B cell (primary cell): ENCODE measurements around the gene AKIRIN1. TPM values are rescaled to one million over a fixed set of nuclear protein-coding genes. Genes with fewer than 3 reads are reported as not detected.
"Not testable (repeated sequence)": the region's sequence is repeated elsewhere in the genome, so short reads cannot be mapped to it uniquely, and the experiment has no call there.

Source experiments
- ATAC-seq: fragments of 200-7000 bp; cut with Tn5 transposase; one replicate; pipeline ENCODE4 v1.10.0; 2021; ENCODE audit warnings: low read depth, mild to moderate bottlenecking, moderate number of reproducible peaks, moderate library complexity
- CTCF ChIA-PET: fragments of 350-600 bp; sonication (Branson Sonifier 250); formaldehyde crosslinking; loops from one replicate; lab custom pipeline; 2021; ENCODE audit warnings: antibody characterized with exemption, inconsistent platforms; lab: Charles Lee
- POLR2A ChIA-PET: fragments of 350-600 bp; sonication (Branson Sonifier 250); formaldehyde crosslinking; loops from one replicate; lab custom pipeline; 2021; ENCODE audit warnings: antibody characterized with exemption; lab: Charles Lee
- DNase-seq: peaks from one replicate; pipeline ENCODE4 v3.0.0; 2013
- H2AFZ ChIP-seq: 2 replicates; pipeline ENCODE4 v1.6.1; 2012; ENCODE audit warnings: mild to moderate bottlenecking, low read depth, low read length; ENCODE audit not compliant: insufficient read depth, poor library complexity, severe bottlenecking
- H3K27ac ChIP-seq, 2 donors: 1 replicate in 1 of 2; 2 replicates in 1 of 2; pipeline ENCODE4 v1.5.1; 2012 to 2013; ENCODE audit warnings: low read length in 2 of 2, mild to moderate bottlenecking in 2 of 2, moderate library complexity in 1 of 2
- H3K27me3 ChIP-seq, 4 experiments: fragments of 200-600 bp in 1 of 4; sonication (generic) in 1 of 4; replicated peaks in 1 of 4; 1 replicate in 2 of 4; 2 replicates in 2 of 4; pipeline versions ENCODE4 v1.6.1 to v1.7.0; 2013 to 2016; ENCODE audit warnings: low read length in 3 of 4, mild to moderate bottlenecking in 2 of 4, mixed read lengths in 1 of 4, moderate library complexity in 1 of 4; ENCODE audit not compliant: insufficient read depth in 4 of 4, control insufficient read depth in 3 of 4; ENCODE audit errors: control extremely low read depth in 1 of 4
- H3K36me3 ChIP-seq, 2 experiments: replicated peaks in 1 of 2; 1 replicate in 1 of 2; 2 replicates in 1 of 2; pipeline versions ENCODE4 v1.6.1 to v1.7.1; 2013; ENCODE audit warnings: low read length in 1 of 2; ENCODE audit not compliant: insufficient read depth in 2 of 2, control insufficient read depth in 1 of 2; ENCODE audit errors: control extremely low read depth in 1 of 2, extremely low read depth in 1 of 2
- H3K4me1 ChIP-seq, 2 donors: fragments of 200-600 bp in 1 of 2; sonication (generic) in 1 of 2; 1 replicate in 1 of 2; 2 replicates in 1 of 2; pipeline versions ENCODE4 v1.5.1 to v1.6.1; 2013 to 2017; ENCODE audit warnings: low read length in 2 of 2; ENCODE audit not compliant: control insufficient read depth in 2 of 2, insufficient read depth in 2 of 2
- H3K4me2 ChIP-seq: replicated peaks from 2 replicates; pipeline ENCODE3; 2012; ENCODE audit warnings: mild to moderate bottlenecking, low read depth, low read length; ENCODE audit not compliant: poor library complexity, severe bottlenecking
- H3K4me3 ChIP-seq, 5 experiments: fragments of 200-600 bp in 1 of 5; sonication (generic) in 1 of 5; 1 replicate in 3 of 5; 2 replicates in 2 of 5; pipeline versions ENCODE4 v1.5.1 to v1.7.0; 2011 to 2016; ENCODE audit warnings: low read length in 4 of 5, mild to moderate bottlenecking in 4 of 5, low read depth in 2 of 5, control low read depth in 1 of 5, moderate library complexity in 1 of 5; ENCODE audit not compliant: insufficient read depth in 1 of 5; ENCODE audit errors: control extremely low read depth in 1 of 5, extremely low read depth in 1 of 5
- H3K79me2 ChIP-seq: fragments of 200-600 bp; sonication (generic); one replicate; pipeline ENCODE4 v1.6.0; 2016; ENCODE audit warnings: low read length; ENCODE audit not compliant: control insufficient read depth, insufficient read depth
- H3K9ac ChIP-seq: fragments of 200-600 bp; sonication (generic); 2 replicates; pipeline ENCODE4 v1.6.1; 2017; ENCODE audit warnings: mild to moderate bottlenecking, low read length, moderate library complexity
- H3K9me3 ChIP-seq, 3 donors: one replicate each; pipeline versions ENCODE4 v1.6.1 to v1.7.1; 2013; ENCODE audit warnings: low read length in 2 of 3; ENCODE audit not compliant: control insufficient read depth in 2 of 3, insufficient read depth in 1 of 3; ENCODE audit errors: control extremely low read depth in 1 of 3
- H4K20me1 ChIP-seq: 2 replicates; pipeline ENCODE4 v1.6.0; 2012; ENCODE audit warnings: mild to moderate bottlenecking, low read length; ENCODE audit not compliant: insufficient read depth, control insufficient read depth, poor library complexity, severe bottlenecking
- H3K27ac Mint-ChIP-seq: one replicate; pipeline ENCODE4 v1.8.0; 2021; ENCODE audit warnings: mixed read lengths
- H3K27me3 Mint-ChIP-seq: one replicate; pipeline ENCODE4 v1.8.0; 2021; ENCODE audit warnings: mixed read lengths
- H3K4me1 Mint-ChIP-seq: one replicate; pipeline ENCODE4 v1.8.0; 2021; ENCODE audit warnings: mixed read lengths
- H3K4me3 Mint-ChIP-seq: one replicate; pipeline ENCODE4 v1.8.0; 2021; ENCODE audit warnings: mixed read lengths
- H3K9me3 Mint-ChIP-seq: one replicate; pipeline ENCODE4 v1.8.0; 2022; ENCODE audit warnings: mixed read lengths; ENCODE audit not compliant: insufficient read depth
- CTCF ChIP-seq: fragments of 200-600 bp; IDR thresholded peaks from one replicate; pipeline ENCODE4 v1.8.0; 2022; ENCODE audit warnings: antibody characterized with exemption, mild to moderate bottlenecking
- WGBS: methylation state at CpG from one replicate; pipeline ENCODE4 v1.1.5; 2013; ENCODE audit warnings: missing lambda C conversion rate; ENCODE audit not compliant: insufficient coverage; 5-methylcytosine and 5-hydroxymethylcytosine counted together
- intact Hi-C: fragments of 100-400 bp; cut with micrococcal nuclease; formaldehyde crosslinking; loops from one replicate; pipeline ENCODE4 v1.10.0; 2022
- polyA plus RNA-seq: library from polyadenylated mRNA; depleted of rRNA; stranded (reverse); fragments of >200 nt; gene quantifications from 2 replicates; pipeline ENCODE4 v1.2.3, GENCODE V29; 2012
- total RNA-seq, 2 donors: library from RNA; stranded (reverse); fragments of 120-200 nt in 1 of 2; gene quantifications; 1 replicate in 1 of 2; 2 replicates in 1 of 2; pipeline versions ENCODE4 v1.2.3 to v1.2.4, GENCODE V29; 2013 to 2022

The AKIRIN1 gene
- total and polyA plus RNA-seq, 2 donors (not counting 1 experiment from before 2014, with no cell fraction given): 36.5 to 59.7 TPM

DNA sequence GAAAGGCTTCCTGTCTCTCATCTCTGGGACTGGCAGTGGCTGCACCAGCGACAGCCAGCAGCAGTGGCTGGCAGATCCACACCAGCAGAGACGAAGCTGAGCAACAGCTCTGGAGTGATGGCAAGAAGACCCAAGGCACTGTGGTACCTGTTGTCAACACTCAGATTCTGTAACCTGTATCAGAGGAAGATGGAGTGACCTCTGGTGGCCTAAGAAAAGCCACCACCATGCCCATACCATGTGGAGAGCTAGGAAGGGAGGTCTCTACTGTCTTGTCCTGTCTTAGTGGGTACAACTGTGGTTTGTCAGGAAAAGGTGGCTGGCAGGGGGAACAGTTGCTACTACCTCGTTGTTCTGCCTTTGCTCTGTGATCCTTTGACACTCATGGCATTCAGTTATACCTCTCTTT lies 26.9 kb upstream of the AKIRIN1 start:
- Histone ChIP-seq H3K9ac (no peak overlapping the region), H3K9me3 (no peaks in the 10 kb centered on the region), H4K20me1 (no peaks in the 10 kb centered on the region), H2AFZ (no peak overlapping the region), H3K79me2 (no peaks in the 10 kb centered on the region), H3K4me3 (no peak overlapping the region), H3K4me2 (no peak overlapping the region), H3K27me3 (no peaks in the 10 kb centered on the region), H3K4me1 (no peaks in the 10 kb centered on the region), H3K27ac (no peak overlapping the region), H3K36me3 (no peaks in the 10 kb centered on the region)
- ChIA-PET CTCF (no interaction called here), POLR2A (no interaction called here)
- H3K9me3 Mint-ChIP-seq: no peaks in the 10 kb centered on the region
- H3K4me1 Mint-ChIP-seq: no peaks in the 10 kb centered on the region
- no peak overlapping the region for H3K4me3 Mint-ChIP-seq
- peaks cover 12% of the 10 kb centered on the region for H3K27me3 Mint-ChIP-seq
- TF ChIP-seq CTCF: no peak
- ATAC-seq (no peak), DNase-seq (no peak)
- intact Hi-C loops: no loop called here
- WGBS: 73% methylated on average over 2 of the region's 3 CpGs
- no peak overlapping the region for H3K27ac Mint-ChIP-seq

DNA sequence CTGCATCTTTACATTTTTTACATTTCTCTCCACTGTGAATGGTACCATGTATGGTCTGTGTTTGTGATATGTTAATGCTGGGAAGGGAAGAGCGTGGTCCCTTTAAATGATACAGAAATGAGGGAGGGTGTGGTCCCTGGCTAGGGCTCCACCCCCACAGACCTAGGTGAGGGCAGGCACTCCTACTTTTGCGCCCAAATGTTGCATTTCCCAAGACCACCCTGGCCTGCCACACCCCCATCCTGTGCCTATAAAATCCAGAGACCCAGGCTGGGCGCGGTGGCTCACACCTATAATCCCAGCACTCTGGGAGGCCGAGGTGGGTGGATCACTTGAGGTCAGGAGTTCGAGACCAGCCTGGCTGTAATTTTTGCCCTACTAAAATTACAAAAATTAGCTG lies 17.9 kb upstream of the AKIRIN1 start:
- H3K9me3 ChIP-seq, H3K4me1 Mint-ChIP-seq, H3K27me3 ChIP-seq, H3K4me2 ChIP-seq, H4K20me1 ChIP-seq, H3K4me3 ChIP-seq, DNase-seq, H3K9ac ChIP-seq, intact Hi-C loops, H3K36me3 ChIP-seq, CTCF ChIA-PET, H3K27me3 Mint-ChIP-seq, H3K4me1 ChIP-seq, ATAC-seq, H2AFZ ChIP-seq, H3K27ac ChIP-seq, H3K9me3 Mint-ChIP-seq, H3K27ac Mint-ChIP-seq, H3K4me3 Mint-ChIP-seq, H3K79me2 ChIP-seq: not testable (repeated sequence)
- 60% methylated on average over 3 of the region's 6 CpGs for WGBS
- POLR2A ChIA-PET: interaction anchor here (0.7 kb wide), 1 partner anchor 988 kb away, joined by 5 read pairs; no protein-coding TSS in a partner anchor
